SH-SY5Y (cell line): ENCODE data around the gene TRIM65.

Experiments
- GATA2 ChIP-seq: IDR thresholded peaks from 2 replicates; pipeline ENCODE4 v1.6.1; 2011; ENCODE audit warnings: mild to moderate bottlenecking, low read depth, low read length
- GATA3 ChIP-seq: IDR thresholded peaks from 2 replicates; pipeline ENCODE4 v1.6.1; 2011; ENCODE audit warnings: low read depth, mild to moderate bottlenecking, low read length, moderate library complexity

- TF ChIP-seq GATA2 = no peak
- no peak for TF ChIP-seq GATA3
These were observed 49.8 kb downstream of the TRIM65 start for GRCh38 chr17:75846692-75847613.
